Measurements from ENCODE around the gene ADRB1. TPM values are rescaled to one million over a fixed set of nuclear protein-coding genes. Genes with fewer than 3 reads are reported as not detected.

ADRB1 gene
- polyA plus RNA-seq (2013, experiment 1 of 2; ENCODE audit: insufficient read length), result not detected
- not detected for polyA plus RNA-seq (2013, experiment 2 of 2; ENCODE audit: insufficient read length)

DNA sequence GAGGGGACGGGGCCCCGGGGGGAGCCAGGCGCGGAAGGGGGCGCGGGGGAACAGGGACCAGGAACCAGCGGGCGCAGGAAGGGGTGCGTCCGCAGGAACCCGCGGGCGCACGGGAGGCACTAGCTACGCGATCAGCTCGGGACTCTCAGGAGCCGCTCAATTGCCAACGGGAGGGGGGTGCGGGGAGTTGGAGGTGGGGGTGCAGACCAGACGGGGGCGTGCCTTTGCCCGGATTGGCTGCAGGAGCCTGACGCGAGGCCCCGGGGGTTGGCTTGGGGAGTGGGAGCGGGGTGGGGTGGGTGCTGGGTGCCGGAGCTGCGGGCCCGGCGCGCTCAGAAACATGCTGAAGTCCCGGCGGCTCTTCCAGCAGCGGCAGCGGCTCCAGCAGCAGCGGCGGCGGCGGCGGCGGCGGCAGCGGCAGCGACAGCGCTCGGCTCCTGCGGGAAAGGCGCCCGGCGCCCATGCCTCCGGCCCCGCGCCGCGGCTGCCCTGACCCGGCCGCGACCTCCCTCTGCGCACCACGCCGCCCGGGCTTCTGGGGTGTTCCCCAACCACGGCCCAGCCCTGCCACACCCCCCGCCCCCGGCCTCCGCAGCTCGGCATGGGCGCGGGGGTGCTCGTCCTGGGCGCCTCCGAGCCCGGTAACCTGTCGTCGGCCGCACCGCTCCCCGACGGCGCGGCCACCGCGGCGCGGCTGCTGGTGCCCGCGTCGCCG, at the start of gene ADRB1:
ADRB1 (plus strand) TSS at position 335 of the 715 bp plus-strand sequence; CDS start at position 602, 267 bp downstream.
- DNase-seq, result peak; percentile 43

DNA sequence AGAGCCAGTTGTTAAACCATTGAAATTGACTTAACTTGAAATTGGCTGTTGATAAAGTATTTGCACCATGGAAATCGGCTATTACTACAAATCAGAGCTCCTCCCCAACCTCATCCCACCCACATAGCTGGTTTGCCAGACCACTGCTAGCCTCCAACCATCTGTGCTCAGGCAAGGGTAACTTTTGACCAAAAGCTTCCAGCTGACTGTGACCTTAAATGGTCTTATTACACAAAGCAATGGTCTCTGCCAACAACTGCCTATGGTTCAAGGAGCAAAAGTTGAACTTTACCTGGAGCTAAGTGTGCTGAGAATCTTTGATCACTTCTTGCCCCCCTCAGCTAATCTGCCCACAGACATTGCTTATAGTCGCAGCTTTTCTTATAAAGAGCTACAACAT, 48.5 kb upstream of the ADRB1 start:
- DNase-seq, result no peak

DNA sequence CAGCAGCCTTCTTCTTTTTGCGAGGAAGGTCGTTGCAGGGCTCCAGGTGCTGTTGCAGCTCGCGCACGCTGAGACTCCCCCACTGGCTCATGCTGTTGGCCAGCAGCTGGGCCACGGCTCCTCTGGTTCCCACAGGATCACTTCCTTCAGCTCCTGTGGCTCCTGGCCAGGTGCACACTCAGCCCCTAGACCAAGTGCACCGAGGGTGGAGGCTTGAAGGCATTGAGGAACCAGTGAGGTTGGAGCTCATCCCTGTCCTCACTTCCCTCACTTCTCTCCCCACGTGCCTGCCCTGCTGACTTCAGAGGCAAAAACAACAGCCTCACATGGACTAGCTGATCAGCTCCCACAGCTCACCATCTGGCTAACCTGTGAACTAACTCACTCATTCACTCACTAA, 46.2 kb upstream of the ADRB1 start:
- no peak for DNase-seq

DNA sequence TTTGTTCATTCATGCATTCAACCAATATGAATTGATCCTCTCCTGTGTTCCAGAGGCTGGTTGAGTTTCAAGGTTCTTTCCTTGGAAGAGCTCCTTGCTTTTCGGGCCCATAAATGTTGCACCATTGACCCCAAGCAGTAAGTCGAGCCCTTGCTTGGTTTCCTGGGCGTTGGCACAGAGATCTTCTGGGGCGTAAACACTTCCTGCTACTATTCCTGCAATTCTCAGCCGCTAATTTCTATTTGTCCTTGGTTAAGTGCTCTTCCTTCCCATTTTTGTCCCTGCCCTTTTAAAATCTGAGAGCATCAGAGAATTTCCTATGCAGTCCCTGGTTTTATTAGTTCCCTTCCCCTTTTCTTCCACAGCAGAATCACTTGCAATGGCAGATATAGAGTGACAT, 44.1 kb upstream of the ADRB1 start:
- no peak for DNase-seq

DNA sequence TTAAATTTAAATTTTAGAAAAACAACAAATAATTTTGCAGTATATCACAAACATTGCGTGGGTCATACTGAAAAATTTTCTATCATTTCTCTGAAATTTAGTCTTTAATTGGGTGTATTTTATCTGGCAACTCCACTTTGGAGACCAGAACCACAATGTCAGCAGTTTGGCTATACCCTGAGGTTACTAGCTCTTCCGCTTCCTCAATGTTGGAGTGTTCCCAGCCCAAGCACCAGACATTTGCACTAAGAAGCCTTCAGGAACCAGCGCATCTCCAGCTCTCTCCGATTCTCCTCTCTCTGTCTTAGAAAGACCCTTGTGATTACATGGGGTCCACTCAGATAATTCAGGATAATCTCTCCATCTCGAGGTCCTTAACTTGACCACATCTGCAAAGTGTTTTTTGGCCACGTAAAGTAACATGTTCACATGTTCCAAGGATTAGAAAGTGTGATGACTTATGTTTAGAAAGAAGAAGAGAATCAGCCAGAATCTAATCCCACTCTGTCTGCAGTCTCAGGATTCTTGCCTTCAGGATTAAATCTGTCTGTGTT, 43.1 kb upstream of the ADRB1 start:
- DNase-seq, result no peak

DNA sequence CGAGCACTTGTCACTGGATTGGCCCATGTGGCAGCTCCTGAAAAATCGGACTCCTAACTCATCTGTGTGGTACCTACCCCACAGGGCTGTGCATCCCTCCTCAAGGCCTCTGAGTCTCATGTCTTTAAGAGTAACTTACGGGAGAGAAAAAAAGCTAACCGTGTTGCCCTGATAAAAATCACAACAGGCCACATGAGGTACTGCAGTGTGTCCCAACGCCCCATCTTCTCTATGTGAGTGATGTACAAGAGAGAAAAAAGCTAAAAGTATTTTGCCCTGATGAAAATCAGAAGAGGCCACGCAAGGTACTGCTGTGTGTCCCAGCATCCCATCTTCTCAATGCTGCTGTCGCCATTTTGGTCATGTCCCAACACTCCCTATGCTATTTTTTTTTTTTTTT, 41.2 kb upstream of the ADRB1 start:
- DNase-seq, result no peak

DNA sequence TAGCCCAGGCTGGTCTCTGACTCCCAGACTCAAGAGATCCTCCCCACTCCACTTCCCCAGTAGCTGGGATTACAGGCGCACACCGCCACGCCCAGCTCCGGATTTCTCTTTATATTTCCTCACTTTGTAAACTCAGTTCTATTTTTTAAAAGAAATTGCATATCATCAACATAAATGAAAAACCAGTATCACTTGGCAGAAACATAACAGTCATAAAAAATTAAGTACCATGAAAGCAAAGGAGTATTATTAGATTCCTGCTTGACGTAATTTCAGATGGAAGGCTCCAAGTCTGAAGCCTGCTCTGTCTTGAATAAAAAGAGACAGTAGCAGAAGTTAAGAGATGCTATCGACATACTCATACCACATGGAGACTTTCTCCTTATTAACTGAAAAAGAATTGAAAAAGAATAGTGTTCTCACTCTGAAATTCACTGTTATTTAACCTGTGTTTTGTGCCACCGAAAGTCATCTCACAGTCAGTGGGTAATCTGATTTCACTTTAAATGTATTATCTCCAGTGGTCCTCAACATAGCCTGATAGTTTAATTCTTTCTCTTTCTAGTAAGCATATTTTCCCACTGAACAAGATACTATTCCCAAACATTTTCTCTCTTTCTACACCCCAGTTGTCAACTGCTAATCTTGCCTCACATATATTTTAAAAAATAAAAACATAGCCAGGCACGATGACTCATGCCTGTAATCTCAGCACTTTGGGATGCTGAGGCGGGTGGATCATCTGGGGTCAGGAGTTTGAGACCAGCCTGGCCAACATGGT, 40.3 kb upstream of the ADRB1 start:
- no peak for DNase-seq

DNA sequence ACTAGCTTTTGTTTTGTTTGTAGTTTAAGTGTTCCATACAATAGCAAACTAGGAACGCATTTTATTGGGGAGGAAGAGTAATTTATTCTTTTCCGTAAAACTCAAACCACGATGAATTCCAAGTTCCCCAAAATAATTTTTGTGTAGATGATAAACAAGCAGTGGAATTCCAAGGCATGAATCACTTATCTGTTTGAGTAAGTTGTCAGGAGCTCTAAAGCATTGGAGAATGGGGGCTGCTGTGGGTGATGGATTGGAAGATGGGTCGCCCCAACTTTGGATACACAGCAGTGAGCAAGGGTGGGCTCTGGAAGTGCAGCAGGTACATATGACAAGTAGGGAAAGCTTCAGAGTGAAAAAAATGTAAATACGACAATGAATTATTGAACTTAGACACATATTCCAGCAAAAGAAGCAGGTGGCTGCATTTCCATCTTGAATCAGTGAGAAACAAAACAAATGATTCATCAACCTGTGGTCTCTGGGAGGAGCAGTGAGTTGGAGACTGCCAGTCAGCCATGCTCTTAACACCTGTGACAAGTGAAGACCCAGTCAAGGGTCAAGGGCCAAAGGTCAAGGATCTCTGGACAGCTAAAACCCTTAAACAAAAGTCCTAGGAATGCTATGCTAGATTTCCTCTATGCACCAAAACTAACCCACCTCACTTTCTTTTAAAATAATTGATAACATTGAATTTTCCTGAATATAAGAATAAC, 34.2 kb upstream of the ADRB1 start:
- DNase-seq, result peak; percentile 15

DNA sequence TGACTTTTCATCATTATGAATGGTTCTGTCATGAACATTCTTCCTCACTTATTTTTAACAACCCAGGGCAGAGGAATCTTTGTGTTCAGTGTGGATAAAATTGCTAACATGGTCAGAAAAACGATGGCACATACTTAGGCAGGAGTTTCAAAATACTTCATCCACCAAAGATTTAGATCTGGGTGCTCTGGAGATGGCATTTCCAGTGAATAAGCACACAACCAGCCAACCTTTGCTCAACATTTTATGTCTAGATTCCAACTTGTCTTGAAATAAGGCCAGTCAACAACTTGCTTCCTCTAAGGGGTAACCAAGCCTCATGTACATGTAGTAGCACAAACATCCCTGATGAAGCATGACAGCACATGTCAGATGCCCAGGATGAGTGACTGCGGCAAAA, 33.4 kb upstream of the ADRB1 start:
- DNase-seq, result no peak

DNA sequence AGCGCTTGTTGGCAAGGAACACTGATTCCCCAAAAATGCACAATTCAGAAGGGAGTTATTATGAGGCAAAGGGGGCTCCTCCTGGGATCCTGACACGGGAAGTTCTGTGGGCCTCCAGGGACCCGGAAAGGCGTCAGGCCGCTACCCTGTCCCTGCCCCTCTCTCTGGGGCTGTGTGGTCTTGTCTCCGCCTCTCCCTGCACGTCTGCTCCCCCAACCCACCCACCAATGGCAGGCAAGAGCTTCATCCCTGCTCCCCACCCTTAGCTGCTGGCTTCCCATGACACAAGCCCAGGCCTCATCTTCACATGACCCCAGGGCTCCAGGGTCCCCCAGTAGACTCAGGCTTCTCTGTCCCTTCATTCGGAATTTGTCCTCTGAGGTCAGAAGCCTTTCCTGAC, 31.0 kb upstream of the ADRB1 start:
- DNase-seq, result no peak

DNA sequence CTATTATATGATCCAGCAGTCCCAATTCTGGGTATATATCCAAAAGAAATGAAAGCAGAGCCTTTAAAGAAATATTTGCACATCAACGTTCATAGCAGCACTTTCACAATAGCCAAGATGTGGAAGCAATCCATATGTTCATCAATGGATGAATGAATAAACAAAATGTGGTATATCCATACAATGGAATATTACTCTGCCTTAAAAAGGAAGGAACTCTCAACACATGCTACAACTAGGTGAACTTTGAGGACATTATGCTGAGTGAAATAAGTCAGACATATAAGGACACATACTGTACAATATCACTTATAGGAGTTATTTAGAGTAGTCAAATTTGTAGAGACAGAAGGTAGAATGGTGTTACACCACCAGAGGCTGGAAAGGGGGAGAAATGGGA, 28.0 kb upstream of the ADRB1 start:
- no peak for DNase-seq

DNA sequence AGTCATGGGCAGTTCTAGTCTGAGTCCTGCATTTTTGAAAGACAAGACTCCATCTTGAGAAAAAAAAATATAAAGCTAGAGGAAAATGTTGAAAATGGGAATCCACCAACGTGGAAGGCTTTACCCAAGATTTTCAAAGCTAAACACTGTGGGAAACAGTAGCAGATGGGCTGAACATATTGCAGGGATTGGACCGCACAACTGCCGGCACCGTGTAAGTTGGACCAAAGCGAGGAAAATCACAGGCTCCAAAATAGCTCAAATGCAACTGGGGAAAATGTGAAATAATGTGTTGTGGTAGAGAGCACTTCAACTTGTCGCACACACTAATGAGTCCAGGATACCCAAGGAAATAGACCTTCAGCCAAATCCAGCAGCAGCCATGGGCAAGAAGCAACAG, 26.4 kb upstream of the ADRB1 start:
- DNase-seq, result no peak

DNA sequence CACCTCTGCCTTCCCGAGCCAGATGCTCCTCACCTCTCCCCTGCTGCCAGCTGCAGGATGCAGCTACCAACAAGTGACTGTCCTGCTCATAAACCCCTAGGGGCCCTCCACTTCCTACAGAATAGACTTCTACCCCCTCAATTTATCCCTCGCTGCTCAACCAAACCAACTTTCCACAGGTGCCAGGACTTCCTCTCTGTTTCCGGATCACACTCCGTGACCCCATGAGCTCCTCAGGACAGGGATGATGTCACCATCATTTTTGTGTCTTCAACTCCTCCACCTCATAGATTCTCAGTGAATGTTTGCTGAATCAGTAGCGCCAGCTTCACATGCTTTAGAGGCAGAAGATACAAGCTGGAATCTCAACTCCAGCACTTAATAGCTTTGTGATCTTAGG, 25.8 kb upstream of the ADRB1 start:
- no peak for DNase-seq

DNA sequence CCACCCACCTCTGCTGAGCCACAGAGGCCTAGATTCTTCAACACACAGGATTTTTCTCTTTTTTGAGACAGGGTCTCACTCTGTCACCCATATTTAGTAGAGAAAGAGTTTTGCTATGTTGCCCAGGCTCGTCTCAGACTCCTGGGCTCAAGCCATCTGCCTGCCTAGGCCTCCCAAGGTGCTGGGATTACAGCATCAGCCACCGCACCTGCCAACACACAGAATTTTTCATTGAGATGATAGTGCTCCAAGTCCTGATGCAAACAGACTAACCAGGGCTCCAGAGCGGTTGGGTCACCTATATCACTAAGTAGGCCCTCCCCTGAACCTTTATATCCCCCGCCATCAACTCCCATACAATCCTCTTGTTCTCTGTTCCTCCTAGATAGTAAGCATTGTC, 24.4 kb upstream of the ADRB1 start:
- no peak for DNase-seq

DNA sequence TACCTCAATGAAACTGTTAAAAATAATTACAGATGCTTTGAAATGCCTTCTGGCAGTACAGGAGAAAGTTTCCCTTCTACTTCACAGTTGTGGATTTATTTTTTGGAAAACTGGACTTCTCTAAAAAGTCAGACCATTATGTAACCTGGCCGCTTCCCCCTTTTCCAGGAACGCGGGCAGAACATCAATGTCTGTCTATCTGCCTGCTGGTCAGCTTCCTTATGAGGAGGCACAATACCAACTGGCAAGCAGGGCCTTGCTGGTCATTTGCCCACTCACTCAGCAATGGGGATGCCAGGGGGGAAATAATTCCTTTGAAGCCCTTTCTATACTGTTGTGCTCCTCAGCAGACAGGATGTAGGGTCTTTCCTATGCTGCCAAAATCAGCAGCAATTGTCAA, 22.5 kb upstream of the ADRB1 start:
- DNase-seq, result no peak

DNA sequence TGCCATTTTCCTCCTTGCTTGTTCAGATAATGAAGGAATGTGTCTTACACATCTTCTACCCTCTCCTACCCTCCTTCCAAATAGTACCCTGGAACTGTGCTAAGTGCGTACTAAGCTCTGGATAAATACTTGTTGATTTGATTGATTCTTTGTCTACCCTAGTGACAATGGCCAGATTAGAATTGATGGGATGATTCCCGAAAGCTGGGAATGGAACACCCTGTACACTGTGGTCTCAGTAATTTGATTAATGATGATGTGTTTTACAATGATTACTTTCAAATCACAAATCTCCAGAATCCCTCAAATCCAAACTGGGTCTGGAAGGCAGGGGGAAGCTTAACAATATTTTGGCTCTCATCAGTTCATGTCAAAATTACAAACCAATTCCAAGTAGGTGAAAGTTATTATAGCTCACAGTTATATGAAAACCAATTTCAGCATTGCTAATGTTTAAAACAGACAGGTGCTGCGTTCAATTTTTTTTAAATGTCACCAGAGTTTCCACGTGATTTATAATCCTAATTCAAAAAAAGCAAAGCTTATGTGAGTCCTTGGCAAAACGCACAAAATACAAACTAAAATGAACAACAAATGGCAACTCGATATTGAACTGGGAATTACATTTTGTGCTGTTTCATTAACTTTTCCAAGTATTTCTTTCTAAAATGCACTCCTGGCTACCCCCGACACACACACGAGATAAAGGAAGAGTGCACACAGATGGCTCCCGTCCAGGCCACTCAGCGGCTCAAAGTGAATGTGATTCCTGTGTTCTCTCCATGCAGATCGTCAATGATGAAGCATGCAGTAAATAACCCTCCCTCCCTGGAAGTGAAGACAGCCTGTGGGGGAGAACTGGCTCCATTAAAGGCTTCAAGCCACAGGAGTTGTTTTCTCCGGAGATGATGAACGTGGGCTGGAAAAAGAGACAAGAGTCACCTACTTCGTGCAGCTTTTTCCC, 21.7 kb upstream of the ADRB1 start:
- no peak for DNase-seq

DNA sequence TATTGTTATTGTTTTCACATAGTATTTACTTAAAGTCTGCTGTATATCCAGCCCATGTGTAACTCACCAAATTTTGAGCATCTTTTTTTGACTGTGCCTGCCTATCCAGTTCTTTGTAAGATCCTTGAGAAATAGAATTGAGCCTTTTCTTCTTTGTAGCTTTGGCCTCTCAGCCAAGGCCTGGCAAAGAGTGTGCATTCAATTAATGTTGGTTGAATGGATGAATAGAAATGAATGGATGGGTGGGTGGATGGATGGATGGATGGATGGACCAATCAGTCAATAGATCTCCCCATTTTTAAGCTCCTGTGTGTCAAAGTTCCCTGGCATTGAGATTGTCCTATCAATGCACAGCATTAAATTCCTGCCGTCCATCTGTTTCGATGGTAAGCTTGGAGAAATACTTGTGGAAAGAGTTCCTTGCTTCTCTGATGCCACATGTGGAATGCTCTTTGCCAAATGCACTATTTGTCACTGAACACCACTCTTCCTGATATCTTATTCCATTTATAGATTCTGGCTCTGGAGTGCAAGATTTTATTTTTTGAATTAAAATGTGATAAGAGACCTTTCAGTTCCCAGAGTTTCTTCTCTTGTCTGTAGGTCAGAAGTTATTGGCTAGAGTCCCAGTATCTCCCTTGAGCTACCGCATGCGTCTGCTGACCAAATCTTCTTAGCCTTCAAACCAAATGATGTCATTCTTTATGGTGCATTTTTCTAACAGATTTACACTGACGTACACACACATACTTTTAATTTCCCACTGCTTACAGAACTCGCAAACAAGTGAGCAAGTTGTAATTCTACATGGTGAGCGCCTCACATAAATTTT, 20.7 kb upstream of the ADRB1 start:
- DNase-seq, result peak; percentile 53

DNA sequence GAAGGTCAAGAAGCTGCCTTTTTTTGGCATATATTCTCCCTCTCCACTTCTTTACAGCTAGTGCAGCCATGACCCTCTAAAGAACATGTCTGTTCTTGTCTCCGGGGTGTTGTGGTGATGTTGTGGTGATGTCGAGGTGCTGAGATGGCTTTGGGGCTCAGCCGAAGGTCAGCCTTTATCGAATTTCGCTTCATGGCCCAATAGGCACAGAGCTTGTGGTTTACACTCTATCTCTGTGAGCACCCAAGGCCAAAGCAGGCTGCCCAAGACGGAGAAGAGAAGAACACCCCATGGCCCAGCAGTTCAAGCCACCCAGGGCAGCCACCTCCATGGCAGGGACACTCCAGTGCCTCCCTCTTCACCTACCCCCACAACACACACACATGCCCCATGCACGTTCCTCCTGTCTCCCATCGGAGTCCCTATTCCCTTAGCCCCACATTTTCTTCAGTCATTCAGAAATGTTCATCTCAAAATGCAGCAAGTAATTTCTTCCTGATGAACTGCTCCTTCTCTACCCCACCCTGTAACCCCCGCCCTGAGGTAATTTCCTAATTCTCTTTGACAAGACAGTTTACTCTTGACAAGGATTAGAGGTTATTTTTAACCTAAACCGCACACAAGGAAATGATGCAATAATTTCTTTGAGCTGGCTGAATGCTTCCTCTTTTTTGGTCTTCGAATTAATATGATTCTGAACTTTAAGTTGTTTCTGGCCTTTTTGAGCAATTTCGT, 18.6 kb upstream of the ADRB1 start:
- DNase-seq, result peak; percentile 43

DNA sequence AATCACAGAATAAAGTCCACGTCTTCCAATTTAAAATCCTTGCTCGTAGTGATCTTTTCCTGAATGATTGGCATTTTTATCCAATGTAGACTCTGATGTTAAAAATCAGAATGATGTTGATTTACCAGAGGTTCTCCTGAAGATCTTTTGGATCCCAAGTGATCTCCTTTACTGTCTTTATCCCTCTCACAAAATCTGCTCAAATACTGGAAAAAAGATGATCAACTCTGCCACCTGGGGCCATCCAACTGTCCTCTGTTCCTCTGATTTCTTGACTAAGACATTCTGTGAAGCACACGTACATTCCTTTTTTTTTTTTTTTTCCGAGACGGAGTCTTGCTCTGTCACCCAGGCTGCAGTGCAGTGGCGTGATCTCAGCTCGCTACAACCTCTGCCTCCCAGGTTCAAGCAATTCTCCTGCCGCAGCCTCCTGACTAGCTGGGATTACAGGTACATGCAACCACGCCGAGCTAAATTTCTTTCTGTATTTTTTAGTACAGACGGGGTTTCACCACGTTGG, 18.0 kb upstream of the ADRB1 start:
- DNase-seq, result no peak

Data from fibroblast of skin of back (primary cell).